ENCODE data around the gene TUBB6.

The TUBB6 gene

DNA sequence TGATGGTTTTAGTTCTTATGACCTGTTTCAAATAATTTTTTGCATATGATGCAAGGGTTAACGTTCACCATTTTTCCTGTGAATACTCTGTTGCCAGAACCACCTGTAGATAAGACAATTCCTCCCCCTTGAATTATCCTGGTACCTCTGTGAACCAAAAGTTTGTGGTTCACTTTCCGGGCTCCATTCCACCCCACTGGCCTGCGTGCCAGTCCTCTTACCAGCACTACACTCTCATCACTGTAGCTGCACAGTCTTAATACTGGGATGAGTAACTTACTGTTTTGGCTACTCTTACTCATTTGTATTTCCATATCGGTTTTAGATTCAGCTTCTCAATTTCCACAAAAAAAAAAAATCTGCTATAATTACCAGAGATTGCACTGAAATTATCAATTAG, 34.6 kb downstream of the TUBB6 start:
- DNase-seq, result no peak

DNA sequence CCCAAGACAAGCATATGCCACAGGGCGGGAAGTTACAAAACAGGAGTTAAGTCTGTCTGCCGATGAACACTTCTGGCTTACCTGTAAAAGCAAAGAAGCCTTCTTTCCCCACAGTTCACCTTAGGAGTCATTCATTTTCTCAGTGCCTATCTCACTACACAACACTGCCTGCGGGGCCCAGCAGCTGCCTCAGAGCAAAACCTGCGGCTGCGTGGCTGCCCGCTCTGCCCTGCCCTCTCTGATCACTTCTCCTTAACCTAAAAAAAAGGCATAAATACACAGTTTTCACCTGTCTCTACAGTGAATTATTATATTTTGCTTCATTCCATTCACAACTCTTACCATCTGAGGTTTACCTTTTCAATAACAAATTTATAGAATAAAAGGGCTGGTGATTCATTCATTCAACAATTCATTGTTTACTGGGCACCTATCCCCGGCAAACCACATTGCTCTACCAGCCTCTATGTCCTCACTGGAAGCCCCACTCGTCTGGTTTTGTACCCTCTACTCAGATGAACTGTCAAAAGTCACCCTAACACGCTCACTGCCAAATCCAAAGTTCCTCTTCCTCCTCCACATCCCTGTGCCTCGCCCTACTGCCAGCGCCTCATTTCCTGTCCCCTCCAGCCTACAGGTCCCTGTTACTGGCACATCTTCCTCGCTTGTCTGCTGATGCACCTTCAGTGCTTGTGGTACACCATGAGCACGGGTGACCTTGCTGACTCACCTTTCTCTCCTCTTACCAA, 37.6 kb downstream of the TUBB6 start:
- no peak for DNase-seq

DNA sequence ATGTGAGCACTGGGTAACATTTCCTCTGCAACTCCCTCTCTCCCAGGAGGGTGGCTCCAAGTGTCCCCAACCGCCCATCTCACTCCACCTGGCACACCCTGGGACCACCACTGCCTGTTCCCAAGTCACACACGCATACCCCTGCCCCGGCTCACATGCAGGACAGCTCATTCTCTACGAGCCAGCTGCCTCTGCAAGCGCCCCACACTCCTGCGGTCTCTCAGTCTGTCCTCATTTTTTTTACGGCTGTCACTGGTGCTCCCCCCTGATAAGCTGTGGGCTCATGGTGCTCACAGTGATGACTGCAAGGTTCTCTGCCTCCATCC, 38.2 kb downstream of the TUBB6 start:
- no peak for DNase-seq

DNA sequence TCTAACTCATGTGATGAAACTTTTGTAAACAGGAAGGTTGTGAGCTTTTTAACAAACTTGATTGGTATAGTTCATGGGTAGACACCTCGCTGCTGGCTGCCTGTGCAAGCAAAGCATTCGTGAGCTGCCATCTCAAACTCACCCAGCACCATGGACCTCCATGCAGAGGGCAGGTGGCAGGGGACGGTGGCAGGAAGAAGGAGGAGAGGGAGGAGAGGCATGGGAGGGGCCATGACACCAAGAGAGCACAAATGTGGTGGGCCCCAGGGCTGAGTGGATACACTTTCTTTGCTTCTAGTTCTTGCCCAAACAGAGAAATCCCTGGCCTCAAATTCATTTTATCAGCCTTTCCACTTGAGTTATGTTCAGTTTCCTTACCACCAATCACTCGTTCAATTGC, 39.9 kb downstream of the TUBB6 start:
- no peak for DNase-seq

DNA sequence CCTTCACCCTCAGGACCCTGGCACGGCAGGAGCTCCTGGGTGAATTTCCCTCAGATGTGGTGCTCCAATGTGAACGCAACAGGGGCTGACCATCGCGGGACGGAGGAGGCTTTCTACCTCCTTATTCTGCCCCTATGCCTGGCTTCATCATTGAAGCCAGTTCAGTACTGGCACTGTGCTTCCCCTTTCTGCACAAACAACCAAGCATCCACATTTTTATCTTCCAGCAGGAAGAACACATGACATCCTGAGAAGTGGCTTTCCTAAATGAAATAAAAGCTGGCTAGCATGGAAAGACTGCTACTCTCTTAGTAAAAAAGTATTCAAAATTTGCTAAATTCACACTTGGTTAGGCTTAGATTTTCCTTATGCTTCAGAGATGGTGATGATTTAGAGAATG, 44.1 kb downstream of the TUBB6 start:
- no peak for DNase-seq

DNA sequence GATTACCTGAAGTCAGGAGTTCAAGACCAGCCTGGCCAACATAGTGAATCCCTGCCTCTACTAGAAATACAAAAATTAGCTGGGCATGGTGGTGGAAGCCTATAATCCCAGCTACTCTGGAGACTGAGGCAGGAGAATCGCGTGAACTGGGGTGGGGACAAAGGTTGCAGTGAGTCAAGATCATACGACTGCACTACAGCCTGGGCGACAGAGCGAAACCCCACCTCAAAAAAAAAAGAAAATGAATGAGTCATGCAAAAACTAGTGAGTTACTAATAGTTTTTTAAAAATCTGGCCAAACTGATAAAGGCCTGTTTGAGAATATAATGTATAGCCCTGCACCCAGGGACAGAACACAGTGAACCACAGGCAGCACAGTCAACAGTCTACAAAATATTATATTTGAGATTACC, 51.5 kb downstream of the TUBB6 start:
- no peak for DNase-seq

DNA sequence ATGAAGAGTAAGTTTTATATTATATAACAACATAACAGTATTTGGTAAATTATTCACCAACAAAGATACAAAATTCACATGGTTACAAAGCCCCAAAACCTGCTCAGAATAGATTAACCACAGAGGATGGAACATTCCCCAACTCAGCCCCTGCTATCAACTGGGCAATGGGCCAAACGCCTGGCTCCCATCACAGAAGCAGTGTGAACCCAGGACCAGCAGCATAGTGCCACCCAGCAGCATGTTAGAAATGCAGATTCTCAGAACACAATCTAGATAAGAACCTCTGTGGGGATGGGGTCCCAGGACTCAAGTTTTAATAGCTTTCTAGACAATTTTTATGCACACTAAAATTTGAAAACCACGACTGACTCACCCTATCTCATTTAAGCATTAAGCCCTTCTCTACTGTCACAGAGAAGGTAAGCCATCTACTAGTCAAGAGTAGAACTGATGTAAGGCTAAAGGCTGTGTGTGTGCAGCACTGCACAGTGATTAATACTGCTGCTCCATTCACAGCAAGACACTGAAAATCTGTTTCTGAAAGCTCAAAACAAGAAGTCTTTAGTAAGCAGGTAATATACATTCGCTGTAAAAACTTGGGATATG, 53.8 kb downstream of the TUBB6 start:
- DNase-seq, result no peak

DNA sequence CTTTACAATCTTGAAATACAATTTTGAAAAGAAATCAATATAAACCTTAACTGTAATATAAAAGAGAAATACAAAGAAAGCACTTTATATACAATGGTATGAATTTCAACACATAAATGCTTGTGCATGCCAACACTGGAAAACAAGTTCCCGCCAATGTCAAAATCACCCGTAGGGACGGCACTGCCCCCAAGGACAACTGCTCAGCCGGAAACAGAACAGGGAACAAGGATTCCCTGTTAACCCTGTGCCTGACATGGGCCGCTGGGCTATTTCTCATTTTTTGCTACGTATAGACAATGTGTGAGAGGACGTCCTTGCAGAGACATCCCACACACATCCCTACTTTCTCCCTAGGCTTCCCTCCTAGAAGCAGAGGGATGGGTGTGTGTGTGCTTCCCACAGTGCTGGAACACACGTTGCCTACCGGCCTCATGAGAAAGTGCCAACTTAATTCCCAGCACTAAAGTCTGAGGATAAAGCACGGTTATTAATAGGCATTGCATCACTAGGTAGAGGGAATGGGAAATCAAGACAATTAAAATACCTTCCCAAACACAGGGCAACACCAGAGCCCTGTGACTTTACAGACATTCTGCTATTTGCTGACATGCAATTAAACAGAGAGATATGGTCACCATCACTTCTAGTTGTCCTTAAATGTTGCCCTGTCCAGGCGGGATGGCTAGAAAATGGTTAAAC, 54.6 kb downstream of the TUBB6 start:
- no peak for DNase-seq

DNA sequence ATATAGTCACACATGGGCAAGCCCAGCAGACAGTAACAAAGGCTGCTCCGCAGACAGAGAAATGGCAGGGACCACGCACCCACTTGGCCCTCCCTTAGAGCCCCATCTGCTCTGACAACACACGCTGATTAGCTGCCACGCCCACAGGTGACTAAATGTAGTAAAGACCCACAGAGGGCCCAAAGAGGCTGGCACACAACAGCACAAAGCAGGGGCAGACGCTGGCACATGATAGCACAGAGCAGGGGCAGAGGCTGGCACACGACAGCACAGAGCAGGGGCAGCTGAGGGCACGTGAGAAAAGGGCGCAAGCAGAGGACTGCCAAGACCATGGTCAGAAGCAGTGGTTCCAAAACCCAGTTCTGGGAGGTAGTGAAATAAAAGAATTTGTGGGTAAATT, 58.3 kb downstream of the TUBB6 start:
- DNase-seq, result no peak

DNA sequence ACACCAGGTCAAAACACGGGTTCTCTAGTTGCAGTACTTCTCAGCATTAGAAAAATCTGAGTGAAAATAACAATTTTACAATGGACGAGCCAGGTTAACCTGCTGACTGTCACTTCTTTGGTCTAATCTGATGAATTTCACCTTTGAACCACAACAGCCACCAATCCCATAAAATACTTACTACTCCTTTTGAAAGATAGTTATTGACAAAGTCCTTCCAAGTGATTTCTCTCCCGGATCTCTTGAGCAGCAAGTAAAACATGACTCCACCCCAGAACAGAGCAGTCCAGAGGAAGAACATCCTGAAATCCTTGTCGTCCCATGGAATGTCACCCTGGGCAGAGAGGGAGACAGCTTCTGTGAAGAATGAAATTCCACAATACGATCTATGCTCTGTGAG, 58.7 kb downstream of the TUBB6 start:
- DNase-seq, result no peak

DNA sequence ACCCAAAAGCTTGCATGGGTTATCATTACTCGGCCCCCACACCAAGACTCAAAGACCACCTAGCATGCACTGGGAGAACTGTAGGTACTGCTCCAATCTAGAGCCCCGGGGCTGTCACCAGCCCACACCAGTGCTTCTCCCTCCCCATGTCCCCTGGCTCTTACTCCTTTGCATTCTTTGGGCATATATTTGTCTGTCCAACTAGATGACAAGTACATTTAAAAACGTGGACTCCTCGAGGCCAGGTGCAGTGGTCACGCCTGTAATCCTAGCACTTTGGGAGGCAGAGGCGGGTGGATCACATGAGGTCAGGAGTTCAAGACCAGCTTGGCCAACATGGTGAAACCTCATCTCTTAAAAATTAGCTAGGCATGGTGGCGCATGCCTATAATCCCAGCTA, 61.2 kb downstream of the TUBB6 start:
- no peak for DNase-seq

DNA sequence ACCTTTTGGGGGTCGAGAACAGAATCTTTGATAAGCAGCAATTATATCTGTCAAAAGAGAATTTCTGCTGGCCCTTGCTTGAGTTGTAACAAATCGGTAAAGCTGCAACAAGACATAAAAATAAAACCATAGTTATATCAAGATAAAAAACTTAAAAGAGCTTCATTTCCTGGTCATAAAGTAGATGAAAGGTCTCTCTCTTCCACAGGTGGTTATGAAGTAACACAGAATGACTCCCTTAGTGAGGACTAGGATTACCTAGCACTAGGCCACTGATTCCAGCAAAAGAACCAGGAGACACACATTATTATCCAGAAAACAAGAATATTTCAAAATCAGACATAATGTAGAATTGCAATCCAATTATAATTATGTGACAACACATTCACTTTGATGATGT, 63.5 kb downstream of the TUBB6 start:
- DNase-seq, result no peak

DNA sequence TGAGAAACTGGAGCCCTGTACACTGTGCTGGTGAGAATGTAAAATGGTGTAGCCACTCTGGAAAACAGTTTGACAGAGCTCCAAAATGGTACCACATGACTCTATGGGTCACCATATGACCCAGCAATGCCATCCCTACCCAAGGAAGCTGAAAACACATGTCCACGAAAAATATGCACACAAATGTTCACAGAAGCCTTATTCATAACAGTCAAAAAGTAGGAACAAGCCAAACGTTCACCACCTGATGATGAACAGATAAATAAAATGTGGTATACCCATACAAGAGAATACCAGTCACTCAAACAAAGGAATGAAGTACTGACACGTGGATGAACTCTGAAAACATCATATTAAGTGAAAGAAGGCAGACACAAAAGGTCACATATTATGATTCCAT, 64.4 kb downstream of the TUBB6 start:
- no peak for DNase-seq

DNA sequence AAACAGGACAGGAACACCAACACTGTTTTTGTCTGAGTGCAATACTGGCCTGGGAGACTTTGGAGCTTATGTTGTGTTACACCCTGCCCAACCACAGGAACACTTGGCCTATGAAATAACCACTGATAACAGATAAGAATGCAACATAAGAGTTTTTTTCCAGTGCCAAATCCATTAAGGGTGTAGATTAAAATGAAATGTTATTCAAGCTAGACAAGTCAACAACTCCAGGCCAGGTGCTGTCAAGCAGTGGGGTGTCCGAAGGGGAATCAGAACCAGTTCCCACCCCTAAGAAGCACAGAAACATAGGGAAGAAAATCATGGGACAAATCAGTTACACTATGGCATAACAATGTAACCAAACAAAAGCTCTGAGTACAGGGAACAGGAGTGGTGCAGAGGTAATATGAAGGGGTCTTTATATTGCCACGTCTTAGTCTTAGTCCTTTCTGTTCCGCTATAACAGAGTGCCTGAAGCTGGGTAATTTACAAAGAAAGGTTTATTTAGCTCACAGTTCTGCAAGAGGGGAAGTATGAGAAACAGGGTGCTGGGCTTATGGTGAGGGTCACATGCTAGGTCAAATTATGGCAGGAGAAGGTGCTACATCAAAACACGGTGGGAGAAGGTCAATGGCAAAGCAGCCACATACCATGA, 65.2 kb downstream of the TUBB6 start:
- no peak for DNase-seq

DNA sequence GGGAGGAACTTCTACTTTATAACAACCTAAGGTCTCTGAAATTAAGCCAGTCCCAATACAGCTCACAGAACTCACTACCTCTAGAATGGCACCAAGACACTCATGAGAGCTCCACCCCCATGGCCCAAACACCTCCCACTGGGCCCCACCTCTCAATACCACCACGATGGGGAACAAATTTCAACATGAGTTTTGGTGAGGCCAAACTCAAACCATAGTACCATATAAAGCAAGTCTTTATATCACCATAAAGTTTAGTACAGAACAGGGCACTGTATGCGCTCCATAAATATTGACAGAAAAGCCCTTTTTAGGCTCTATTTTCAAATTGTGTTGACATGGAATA, 65.7 kb downstream of the TUBB6 start:
- no peak for DNase-seq

DNA sequence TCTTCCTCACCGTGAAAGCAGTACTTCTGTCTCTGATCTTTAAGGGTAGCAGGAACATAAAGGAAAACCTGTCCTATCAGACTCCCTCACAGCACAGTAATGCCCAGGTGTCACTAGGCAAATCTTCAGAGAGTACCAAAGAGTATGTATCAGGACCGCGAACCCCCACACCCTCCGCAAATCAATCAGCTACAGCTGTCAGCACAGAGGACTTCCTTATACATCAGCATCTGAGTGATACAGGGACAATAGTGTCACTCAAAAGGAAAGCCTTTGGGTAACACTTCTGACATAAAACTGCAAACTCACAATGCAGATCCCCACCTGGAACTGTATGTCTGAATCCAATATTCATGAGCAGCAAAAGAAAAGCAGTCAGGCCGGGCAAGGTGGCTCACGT, 66.4 kb downstream of the TUBB6 start:
- DNase-seq, result no peak

Data from activated gamma-delta T cell (primary cell).